K562 (cell line): ENCODE results near the gene TGM5. TPM values are rescaled to one million over a fixed set of nuclear protein-coding genes. Genes with fewer than 3 reads are reported as not detected.

ENCODE experiments used
- FOS ChIP-seq: IDR thresholded peaks from 3 replicates; pipeline ENCODE4 v1.6.1; 2011; ENCODE audit not compliant: insufficient read length; ENCODE audit errors: extremely low read depth
- FOSL1 ChIP-seq: fragments of 200-800 bp; sonication (Bioruptor generic); conservative IDR thresholded peaks from 2 replicates; pipeline ENCODE4 v1.6.1; 2016; ENCODE audit warnings: missing genetic modification characterization, missing compliant biosample characterization
- FOXK2 ChIP-seq, 2 experiments: fragments of 450-650 bp; IDR thresholded peaks in 1 of 2; conservative IDR thresholded peaks in 1 of 2; 2 replicates each; pipeline ENCODE4 v1.6.1; 2016; ENCODE audit warnings: low read depth in 2 of 2, mild to moderate bottlenecking in 1 of 2
- FOXP1 ChIP-seq: sonication (generic); formaldehyde crosslinking; IDR thresholded peaks from 2 replicates; pipeline ENCODE4 v1.8.0; 2022; ENCODE audit warnings: mild to moderate bottlenecking, missing genetic modification reagents
- KHSRP ChIP-seq: fragments of 450-650 bp; IDR thresholded peaks from 2 replicates; pipeline ENCODE4 v1.6.1; 2017
- MAFF ChIP-seq: IDR thresholded peaks from 2 replicates; pipeline ENCODE4 v1.6.1; 2012; ENCODE audit warnings: low read length, improper control_type of control experiment
- NR4A1 ChIP-seq, 2 experiments: fragments of 250-450 bp in 1 of 2; fragments of 450-650 bp in 1 of 2; sonication (Bioruptor Pico) in 1 of 2; IDR thresholded peaks; 2 replicates each; pipeline versions ENCODE4 v1.4.0 to v1.6.1; 2016 to 2020; ENCODE audit warnings: mild to moderate bottlenecking in 2 of 2, missing compliant biosample characterization in 1 of 2, missing genetic modification characterization in 1 of 2, moderate library complexity in 1 of 2
- SIRT6 ChIP-seq: IDR thresholded peaks from one replicate; pipeline ENCODE4 v1.6.1; 2012; ENCODE audit warnings: low read depth, mild to moderate bottlenecking, control low read depth, inconsistent platforms, low read length, moderate library complexity
- SMAD1 ChIP-seq: fragments of 150-350 bp; IDR thresholded peaks from 2 replicates; pipeline ENCODE4 v1.6.1; 2014; ENCODE audit warnings: low read length, low read depth; ENCODE audit not compliant: partially characterized antibody
- TARDBP ChIP-seq: fragments of 450-650 bp; IDR thresholded peaks from 2 replicates; pipeline ENCODE4 v1.6.1; 2016
- TEAD4 ChIP-seq, 2 experiments: sonication (generic) in 1 of 2; formaldehyde crosslinking in 1 of 2; IDR thresholded peaks; 2 replicates each; pipeline versions ENCODE4 v1.6.1 to v1.8.0; 2012 to 2022; ENCODE audit warnings: borderline replicate concordance in 1 of 2, inconsistent platforms in 1 of 2, low read length in 1 of 2, mild to moderate bottlenecking in 1 of 2, missing genetic modification reagents in 1 of 2
- TRIM28 ChIP-seq: fragments of 450-650 bp; IDR thresholded peaks from 2 replicates; pipeline ENCODE4 v1.6.1; 2017
- ZNF232 ChIP-seq: sonication (generic); formaldehyde crosslinking; IDR thresholded peaks from 2 replicates; pipeline ENCODE4 v1.8.0; 2022; ENCODE audit warnings: mild to moderate bottlenecking, missing genetic modification reagents
- ZNF41 ChIP-seq: fragments of 250-450 bp; sonication (Bioruptor Pico); conservative IDR thresholded peaks from 2 replicates; pipeline ENCODE4 v1.4.0; 2020; ENCODE audit warnings: mild to moderate bottlenecking
- polyA plus RNA-seq, 8 experiments: library from polyadenylated mRNA; depleted of rRNA in 4 of 8; stranded (reverse) in 5 of 8; unstranded in 3 of 8; fragments of >200 nt; fragmentation: Nextera tagmentation in 2 of 8; fragmentation: Illumina TruSeq in 1 of 8; extraction: Ambion mirVana in 2 of 8; extraction: Trizol in 1 of 8; gene quantifications; 2 replicates each; pipeline versions ENCODE4 v1.2.1 to v1.2.3, GENCODE V29; 2011 to 2014; ENCODE audit warnings: inconsistent platforms in 1 of 8, missing spikeins in 1 of 8
- total RNA-seq, 7 experiments: library from RNA; depleted of rRNA in 6 of 7; stranded (reverse); fragments of >200 nt in 6 of 7; fragmentation: Illumina TruSeq in 2 of 7; extraction: Trizol in 2 of 7; gene quantifications; 2 replicates each; pipeline versions ENCODE4 v1.2.1 to v1.2.3, GENCODE V29; 2011 to 2021; ENCODE audit warnings: low replicate concordance in 1 of 7
- TF ChIP-seq, protein P1 (sequence below), 2 experiments: fragments of 450-650 bp in 1 of 2; sonication (generic) in 1 of 2; formaldehyde crosslinking in 1 of 2; IDR thresholded peaks; 2 replicates each; pipeline versions ENCODE4 v1.7.1 to v1.9.0; 2016 to 2022; ENCODE audit warnings: inconsistent platforms in 1 of 2, mild to moderate bottlenecking in 1 of 2, missing genetic modification reagents in 1 of 2
- TF ChIP-seq, protein P2 (sequence below): fragments of 450-650 bp; IDR thresholded peaks from 2 replicates; pipeline ENCODE4 v1.6.1; 2017; ENCODE audit warnings: antibody characterized with exemption

The TGM5 gene
- total and polyA plus RNA-seq, 9 of the 15 experiments (the other 6 are each of a cell fraction or from before 2014, with no cell fraction given), result 0.03 to 0.10 (median 0.07) TPM; not detected in 6

DNA sequence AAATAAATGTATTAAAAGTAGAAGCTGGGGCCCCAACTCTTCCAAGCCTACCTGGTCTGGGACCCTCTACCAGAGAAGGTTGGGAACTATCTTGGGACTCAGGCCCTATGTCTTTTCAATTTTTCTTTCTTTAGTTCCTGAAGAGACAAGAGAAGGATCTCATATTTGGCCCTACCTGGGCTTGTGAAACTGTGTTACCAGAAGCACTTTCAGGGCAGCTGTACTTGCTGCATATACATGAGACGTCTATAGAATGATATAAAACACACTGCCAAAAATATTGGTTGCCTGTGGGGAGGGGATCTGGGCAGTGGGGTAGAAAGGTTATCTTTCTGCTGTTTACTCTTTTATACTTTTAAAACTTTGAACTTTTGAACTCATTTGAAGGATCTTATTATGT, 45.3 kb downstream of the TGM5 start (continued):
- TF ChIP-seq, protein P1, sequence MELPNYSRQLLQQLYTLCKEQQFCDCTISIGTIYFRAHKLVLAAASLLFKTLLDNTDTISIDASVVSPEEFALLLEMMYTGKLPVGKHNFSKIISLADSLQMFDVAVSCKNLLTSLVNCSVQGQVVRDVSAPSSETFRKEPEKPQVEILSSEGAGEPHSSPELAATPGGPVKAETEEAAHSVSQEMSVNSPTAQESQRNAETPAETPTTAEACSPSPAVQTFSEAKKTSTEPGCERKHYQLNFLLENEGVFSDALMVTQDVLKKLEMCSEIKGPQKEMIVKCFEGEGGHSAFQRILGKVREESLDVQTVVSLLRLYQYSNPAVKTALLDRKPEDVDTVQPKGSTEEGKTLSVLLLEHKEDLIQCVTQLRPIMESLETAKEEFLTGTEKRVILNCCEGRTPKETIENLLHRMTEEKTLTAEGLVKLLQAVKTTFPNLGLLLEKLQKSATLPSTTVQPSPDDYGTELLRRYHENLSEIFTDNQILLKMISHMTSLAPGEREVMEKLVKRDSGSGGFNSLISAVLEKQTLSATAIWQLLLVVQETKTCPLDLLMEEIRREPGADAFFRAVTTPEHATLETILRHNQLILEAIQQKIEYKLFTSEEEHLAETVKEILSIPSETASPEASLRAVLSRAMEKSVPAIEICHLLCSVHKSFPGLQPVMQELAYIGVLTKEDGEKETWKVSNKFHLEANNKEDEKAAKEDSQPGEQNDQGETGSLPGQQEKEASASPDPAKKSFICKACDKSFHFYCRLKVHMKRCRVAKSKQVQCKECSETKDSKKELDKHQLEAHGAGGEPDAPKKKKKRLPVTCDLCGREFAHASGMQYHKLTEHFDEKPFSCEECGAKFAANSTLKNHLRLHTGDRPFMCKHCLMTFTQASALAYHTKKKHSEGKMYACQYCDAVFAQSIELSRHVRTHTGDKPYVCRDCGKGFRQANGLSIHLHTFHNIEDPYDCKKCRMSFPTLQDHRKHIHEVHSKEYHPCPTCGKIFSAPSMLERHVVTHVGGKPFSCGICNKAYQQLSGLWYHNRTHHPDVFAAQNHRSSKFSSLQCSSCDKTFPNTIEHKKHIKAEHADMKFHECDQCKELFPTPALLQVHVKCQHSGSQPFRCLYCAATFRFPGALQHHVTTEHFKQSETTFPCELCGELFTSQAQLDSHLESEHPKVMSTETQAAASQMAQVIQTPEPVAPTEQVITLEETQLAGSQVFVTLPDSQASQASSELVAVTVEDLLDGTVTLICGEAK (IDR thresholded peaks at IDR 0.05), result no peak
- TF ChIP-seq, protein P1 (CRISPR knock-in tag; IDR thresholded peaks at IDR 0.05), result no peak
- no peak for TF ChIP-seq NR4A1 (CRISPR knock-in tag; IDR thresholded peaks at IDR 0.05)
- TF ChIP-seq NR4A1 (tag; IDR thresholded peaks at IDR 0.05), result no peak
- no peak for TF ChIP-seq FOS
- no peak for TF ChIP-seq ZNF41 (CRISPR knock-in tag)
- TF ChIP-seq, protein P2, sequence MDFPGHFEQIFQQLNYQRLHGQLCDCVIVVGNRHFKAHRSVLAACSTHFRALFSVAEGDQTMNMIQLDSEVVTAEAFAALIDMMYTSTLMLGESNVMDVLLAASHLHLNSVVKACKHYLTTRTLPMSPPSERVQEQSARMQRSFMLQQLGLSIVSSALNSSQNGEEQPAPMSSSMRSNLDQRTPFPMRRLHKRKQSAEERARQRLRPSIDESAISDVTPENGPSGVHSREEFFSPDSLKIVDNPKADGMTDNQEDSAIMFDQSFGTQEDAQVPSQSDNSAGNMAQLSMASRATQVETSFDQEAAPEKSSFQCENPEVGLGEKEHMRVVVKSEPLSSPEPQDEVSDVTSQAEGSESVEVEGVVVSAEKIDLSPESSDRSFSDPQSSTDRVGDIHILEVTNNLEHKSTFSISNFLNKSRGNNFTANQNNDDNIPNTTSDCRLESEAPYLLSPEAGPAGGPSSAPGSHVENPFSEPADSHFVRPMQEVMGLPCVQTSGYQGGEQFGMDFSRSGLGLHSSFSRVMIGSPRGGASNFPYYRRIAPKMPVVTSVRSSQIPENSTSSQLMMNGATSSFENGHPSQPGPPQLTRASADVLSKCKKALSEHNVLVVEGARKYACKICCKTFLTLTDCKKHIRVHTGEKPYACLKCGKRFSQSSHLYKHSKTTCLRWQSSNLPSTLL, result no peak
- no peak for TF ChIP-seq TRIM28
- no peak for TF ChIP-seq KHSRP
- peak; percentile 18 for TF ChIP-seq SMAD1
- TF ChIP-seq SIRT6, result no peak
- no peak for TF ChIP-seq FOXK2 (conservative IDR thresholded peaks at IDR 0.05 in 1 of 2, IDR thresholded peaks at IDR 0.05 in 1 of 2; ENCODE audit: low read depth in 2 of 2)
- no peak for TF ChIP-seq ZNF232 (CRISPR knock-in tag)
- TF ChIP-seq FOSL1 (tag), result 0 out of 2 replicates have a peak, but pooled peaks have one; percentile 15
- TF ChIP-seq TEAD4 (IDR thresholded peaks at IDR 0.05; ENCODE audit: low read length), result no peak
- TF ChIP-seq TEAD4 (CRISPR knock-in tag; IDR thresholded peaks at IDR 0.05; ENCODE audit: borderline replicate concordance), result no peak
- no peak for TF ChIP-seq MAFF
- no peak for TF ChIP-seq TARDBP
- no peak for TF ChIP-seq FOXP1
